PFSK-1 (cell line): Measurements from ENCODE around the gene PANX1.

Experiments
- POLR2AphosphoS5 ChIP-seq: IDR thresholded peaks from 2 replicates; pipeline ENCODE4 v1.6.1; 2012; ENCODE audit warnings: low read depth, mild to moderate bottlenecking, control low read depth, low read length, moderate library complexity
- SIN3A ChIP-seq: IDR thresholded peaks from 2 replicates; pipeline ENCODE4 v1.6.1; 2012; ENCODE audit warnings: mild to moderate bottlenecking, low read length, moderate library complexity, borderline replicate concordance; ENCODE audit not compliant: insufficient read depth
- TAF1 ChIP-seq: IDR thresholded peaks from 2 replicates; pipeline ENCODE4 v1.6.1; 2012; ENCODE audit warnings: low read length, control low read depth, borderline replicate concordance; ENCODE audit not compliant: insufficient read depth
- TF ChIP-seq, protein P1 (sequence below), 2 experiments: IDR thresholded peaks; 2 replicates each; pipeline versions ENCODE4 v1.6.1 to v1.8.0; 2011 to 2012; ENCODE audit warnings: low read depth in 2 of 2, low read length in 2 of 2, control low read depth in 1 of 2, inconsistent platforms in 1 of 2, mild to moderate bottlenecking in 1 of 2, moderate library complexity in 1 of 2; ENCODE audit not compliant: insufficient read depth in 1 of 2

DNA sequence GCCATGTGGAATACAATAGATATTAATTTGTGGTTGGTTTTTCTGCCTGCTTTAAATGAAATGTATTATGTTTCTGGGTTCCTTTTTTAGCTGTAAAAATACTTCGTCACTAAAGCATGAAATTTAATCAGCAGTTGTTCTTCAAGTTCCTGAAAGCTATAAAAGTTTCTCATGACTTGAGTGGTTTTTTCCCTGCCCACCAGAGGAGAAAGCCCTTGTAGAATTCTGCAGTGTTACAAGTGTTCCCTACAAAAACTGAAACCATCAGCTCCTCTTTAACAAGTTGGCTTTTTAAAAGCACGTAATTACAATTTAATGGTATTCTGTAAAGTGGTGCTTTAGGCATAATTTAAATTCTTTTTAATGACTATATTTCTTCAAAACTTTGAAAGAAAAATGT is 56.2 kb downstream of the PANX1 start:
- TF ChIP-seq POLR2AphosphoS5 (no peak), SIN3A (no peak), TAF1 (no peak)
- TF ChIP-seq, protein P1, sequence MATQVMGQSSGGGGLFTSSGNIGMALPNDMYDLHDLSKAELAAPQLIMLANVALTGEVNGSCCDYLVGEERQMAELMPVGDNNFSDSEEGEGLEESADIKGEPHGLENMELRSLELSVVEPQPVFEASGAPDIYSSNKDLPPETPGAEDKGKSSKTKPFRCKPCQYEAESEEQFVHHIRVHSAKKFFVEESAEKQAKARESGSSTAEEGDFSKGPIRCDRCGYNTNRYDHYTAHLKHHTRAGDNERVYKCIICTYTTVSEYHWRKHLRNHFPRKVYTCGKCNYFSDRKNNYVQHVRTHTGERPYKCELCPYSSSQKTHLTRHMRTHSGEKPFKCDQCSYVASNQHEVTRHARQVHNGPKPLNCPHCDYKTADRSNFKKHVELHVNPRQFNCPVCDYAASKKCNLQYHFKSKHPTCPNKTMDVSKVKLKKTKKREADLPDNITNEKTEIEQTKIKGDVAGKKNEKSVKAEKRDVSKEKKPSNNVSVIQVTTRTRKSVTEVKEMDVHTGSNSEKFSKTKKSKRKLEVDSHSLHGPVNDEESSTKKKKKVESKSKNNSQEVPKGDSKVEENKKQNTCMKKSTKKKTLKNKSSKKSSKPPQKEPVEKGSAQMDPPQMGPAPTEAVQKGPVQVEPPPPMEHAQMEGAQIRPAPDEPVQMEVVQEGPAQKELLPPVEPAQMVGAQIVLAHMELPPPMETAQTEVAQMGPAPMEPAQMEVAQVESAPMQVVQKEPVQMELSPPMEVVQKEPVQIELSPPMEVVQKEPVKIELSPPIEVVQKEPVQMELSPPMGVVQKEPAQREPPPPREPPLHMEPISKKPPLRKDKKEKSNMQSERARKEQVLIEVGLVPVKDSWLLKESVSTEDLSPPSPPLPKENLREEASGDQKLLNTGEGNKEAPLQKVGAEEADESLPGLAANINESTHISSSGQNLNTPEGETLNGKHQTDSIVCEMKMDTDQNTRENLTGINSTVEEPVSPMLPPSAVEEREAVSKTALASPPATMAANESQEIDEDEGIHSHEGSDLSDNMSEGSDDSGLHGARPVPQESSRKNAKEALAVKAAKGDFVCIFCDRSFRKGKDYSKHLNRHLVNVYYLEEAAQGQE (IDR thresholded peaks at IDR 0.05; ENCODE audit: insufficient read depth in 1 of 2, low read depth in 2 of 2, low read length in 2 of 2) = no peak
